ENCODE data around the gene CLCN3.
"Not testable (repeated sequence)": the region's sequence is repeated elsewhere in the genome, so short reads cannot be mapped to it uniquely, and the experiment has no call there.

The CLCN3 gene

GRCh38 chr4:169618286-169618685, 2.1 kb upstream of the CLCN3 start:
- H3K4me3 ChIP-seq (replicated peaks; ENCODE audit: low read depth, low read length): no peak overlapping the region
- DNase-seq (ENCODE audit: low read depth): peak; percentile 50
- no peak for TF ChIP-seq CTCF (IDR thresholded peaks at IDR 0.05; ENCODE audit: low read length, missing control alignments)

- TF ChIP-seq CTCF (IDR thresholded peaks at IDR 0.05; ENCODE audit: low read length, missing control alignments): no peak
- no peak overlapping the region for H3K4me3 ChIP-seq (replicated peaks; ENCODE audit: low read depth, low read length)
- DNase-seq (ENCODE audit: low read depth): no peak
These were observed 1.4 kb upstream of the CLCN3 start for GRCh38 chr4:169618986-169619385.

- peak; percentile 66 for DNase-seq (ENCODE audit: low read depth)
- peak; percentile 64 for TF ChIP-seq CTCF (IDR thresholded peaks at IDR 0.05; ENCODE audit: low read length, missing control alignments)
- H3K4me3 ChIP-seq (replicated peaks; ENCODE audit: low read depth, low read length): peak overlapping the region; percentile 95
These were observed 840 bp upstream of the CLCN3 start for GRCh38 chr4:169619518-169619957.

- DNase-seq (ENCODE audit: low read depth): no peak
- TF ChIP-seq CTCF (IDR thresholded peaks at IDR 0.05; ENCODE audit: low read length, missing control alignments): no peak
- H3K4me3 ChIP-seq (replicated peaks; ENCODE audit: low read depth, low read length): peak overlapping the region; percentile 95
These were observed 486 bp downstream of the CLCN3 start for GRCh38 chr4:169620880-169621248.

- TF ChIP-seq CTCF (IDR thresholded peaks at IDR 0.05; ENCODE audit: low read length, missing control alignments): no peak
- DNase-seq (ENCODE audit: low read depth): peak; percentile 65
- peak overlapping the region; percentile 95 for H3K4me3 ChIP-seq (replicated peaks; ENCODE audit: low read depth, low read length)
These were observed 1.5 kb downstream of the CLCN3 start for GRCh38 chr4:169621731-169622492.

- no peak for TF ChIP-seq CTCF (IDR thresholded peaks at IDR 0.05; ENCODE audit: low read length, missing control alignments)
- no peak for DNase-seq (ENCODE audit: low read depth)
- H3K4me3 ChIP-seq (replicated peaks; ENCODE audit: low read depth, low read length): peak overlapping the region; percentile 95
These were observed 2.2 kb downstream of the CLCN3 start for GRCh38 chr4:169622566-169622965.

- H3K4me3 ChIP-seq (replicated peaks; ENCODE audit: low read depth, low read length); DNase-seq (ENCODE audit: low read depth): not testable (repeated sequence)
These were observed 3.6 kb downstream of the CLCN3 start for GRCh38 chr4:169624012-169624411.
